Measurements from ENCODE around the gene IGFLR1.
A peak's percentile ranks its signal among the peaks of the same experiment; 100 is the strongest.

GRCh38 chr19:35693835-35694599, 48.2 kb downstream of the IGFLR1 start:
- no peak for TF ChIP-seq EZH2 (IDR thresholded peaks at IDR 0.05; ENCODE audit: low read depth, low read length, severe bottlenecking)
- peak; percentile 99 for TF ChIP-seq CTCF (IDR thresholded peaks at IDR 0.05; ENCODE audit: control extremely low read depth in 1 of 3, insufficient read depth in 1 of 3, low read depth in 1 of 3, low read length in 3 of 3)
- TF ChIP-seq JUN (IDR thresholded peaks at IDR 0.05; ENCODE audit: low read depth, low read length): no peak
- TF ChIP-seq POLR2A (IDR thresholded peaks at IDR 0.05; ENCODE audit: control extremely low read depth in 1 of 2, low read depth in 2 of 2, low read length in 2 of 2): no peak
- TF ChIP-seq CREB1 (IDR thresholded peaks at IDR 0.05): no peak
- peak; percentile 30; the same call in 1 of the 2 replicates for TF ChIP-seq KDM1A (IDR thresholded peaks at IDR 0.05; ENCODE audit: borderline replicate concordance, low read length)
- no peak; the same call in 1 of the 2 replicates for TF ChIP-seq POLR2AphosphoS5 (IDR thresholded peaks at IDR 0.05; ENCODE audit: low read depth, low read length)
- TF ChIP-seq TCF12 (IDR thresholded peaks at IDR 0.05; ENCODE audit: low read depth, low read length): 0 out of 2 replicates have a peak, but pooled peaks have one; percentile 38
- no peak for TF ChIP-seq USF2 (IDR thresholded peaks at IDR 0.05; ENCODE audit: low read length)
- TF ChIP-seq PHF8 (conservative IDR thresholded peaks at IDR 0.05; ENCODE audit: low read depth, low read length): no peak
- TF ChIP-seq NRF1 (IDR thresholded peaks at IDR 0.05; ENCODE audit: low read depth, low read length): no peak

Measured in H1 (cell line).